Sigmoid colon (tissue), 7 donors: ENCODE data around the gene RPL18A. TPM values are rescaled to one million over a fixed set of nuclear protein-coding genes. Genes with fewer than 3 reads are reported as not detected.

Experiments used
- DNase-seq: peaks from one replicate; pipeline ENCODE4 v3.0.0-alpha.2; 2019
- H3K27ac ChIP-seq, 4 donors: fragments of 200-600 bp; sonication (generic); one replicate each; pipeline ENCODE4 v1.5.1; 2016 to 2019; ENCODE audit warnings: mild to moderate bottlenecking in 1 of 4
- H3K27me3 ChIP-seq, 3 donors: fragments of 200-600 bp; sonication (generic); one replicate each; pipeline ENCODE4 v1.5.1; 2019; ENCODE audit warnings: mild to moderate bottlenecking in 1 of 3
- H3K36me3 ChIP-seq, 4 donors: fragments of 200-600 bp; sonication (generic); one replicate each; pipeline ENCODE4 v1.5.1; 2016 to 2019
- H3K4me1 ChIP-seq, 4 donors: fragments of 200-600 bp; sonication (generic); one replicate each; pipeline ENCODE4 v1.5.1; 2017 to 2019
- H3K4me3 ChIP-seq, 4 donors: fragments of 200-600 bp; sonication (generic); one replicate each; pipeline ENCODE4 v1.5.1; 2017 to 2019; ENCODE audit warnings: mild to moderate bottlenecking in 2 of 4, moderate library complexity in 1 of 4
- H3K9me3 ChIP-seq, 4 donors: fragments of 200-600 bp in 3 of 4; sonication (generic) in 3 of 4; one replicate each; pipeline versions ENCODE4 v1.5.1 to v1.6.1; 2013 to 2019
- CTCF ChIP-seq, 4 experiments: fragments of 450-650 bp in 3 of 4; fragments of 200-600 bp in 1 of 4; IDR thresholded peaks; one replicate each; pipeline ENCODE4 v1.5.1; 2016 to 2019; ENCODE audit warnings: antibody characterized with exemption in 4 of 4, mild to moderate bottlenecking in 3 of 4, moderate library complexity in 2 of 4
- EP300 ChIP-seq, 4 donors: sonication (generic); formaldehyde crosslinking; IDR thresholded peaks; one replicate each; pipeline ENCODE4 v1.6.1; 2017; ENCODE audit warnings: antibody characterized with exemption in 4 of 4
- POLR2A ChIP-seq, 2 donors: fragments of 450-650 bp; IDR thresholded peaks; one replicate each; pipeline ENCODE4 v1.6.1; 2016; ENCODE audit warnings: antibody characterized with exemption in 2 of 2, mild to moderate bottlenecking in 2 of 2, moderate library complexity in 2 of 2
- POLR2AphosphoS5 ChIP-seq, 4 donors: sonication (generic); formaldehyde crosslinking; IDR thresholded peaks; one replicate each; pipeline ENCODE4 v1.6.1; 2017; ENCODE audit warnings: antibody characterized with exemption in 4 of 4
- WGBS, 2 donors: extraction: QIAGEN DNeasy Blood & Tissue Kit; methylation state at CpG; one replicate each; pipeline ENCODE4 v1.1.7; 2013; 5-methylcytosine and 5-hydroxymethylcytosine counted together
- intact Hi-C: fragments of 100-400 bp; cut with DNase I; formaldehyde crosslinking; loops from one replicate; pipeline ENCODE4 v1.15.1; 2023
- polyA plus RNA-seq, 3 donors: library from polyadenylated mRNA; stranded (reverse); fragments of 200-250 nt; gene quantifications; one replicate each; pipeline ENCODE4 v1.2.3, GENCODE V29; 2013
- total RNA-seq, 4 donors: library from RNA; depleted of rRNA; stranded (reverse); fragments of >200 nt; gene quantifications; one replicate each; pipeline ENCODE4 v1.1.0, GENCODE V29; 2016
- donor health status: healthy with polysubstance abuse.
- donor health status: Bipolar disorder and iron deficiency.
- donor health status: healthy.

Gene RPL18A
- total and polyA plus RNA-seq, 7 donors = 1,686 to 3,945 (median 2,372) TPM

GRCh38 chr19:17834350-17835181 lies 25.1 kb upstream of the RPL18A start:
- Histone ChIP-seq H3K4me3 (no peak overlapping the region), H3K27ac (no peak overlapping the region), H3K36me3 (no peaks in the 10 kb centered on the region), H3K9me3 (no peaks in the 10 kb centered on the region), H3K4me1 (peaks cover 0 to 19% (median 11%) of the 10 kb centered on the region in 4 donors), H3K27me3 (peaks cover 4 to 42% (median 37%) of the 10 kb centered on the region in 3 donors)
- TF ChIP-seq EP300 (IDR thresholded peaks at IDR 0.05) (no peak), POLR2AphosphoS5 (IDR thresholded peaks at IDR 0.05) (no peak), POLR2A (IDR thresholded peaks at IDR 0.05) (no peak), CTCF (IDR thresholded peaks at IDR 0.05) (no peak)
- WGBS, 2 donors = 60 to 81% methylated on average over 27 of the region's 27 CpGs
- intact Hi-C loops = no loop called here
- DNase-seq = no peak

GRCh38 chr19:17835182-17836006 lies 24.3 kb upstream of the RPL18A start:
- no peaks in the 10 kb centered on the region for H3K9me3 ChIP-seq
- no peak overlapping the region for H3K4me3 ChIP-seq
- no peaks in the 10 kb centered on the region for H3K36me3 ChIP-seq
- WGBS, 2 donors = 48 to 77% methylated on average over 8 of the region's 8 CpGs
- no peak overlapping the region for H3K27ac ChIP-seq
- peaks cover 4 to 42% (median 32%) of the 10 kb centered on the region in 3 donors for H3K27me3 ChIP-seq
- peaks cover 0 to 12% (median 8%) of the 10 kb centered on the region in 4 donors for H3K4me1 ChIP-seq
- intact Hi-C loops = no loop called here
- DNase-seq = no peak
- TF ChIP-seq EP300 (IDR thresholded peaks at IDR 0.05) = no peak
- TF ChIP-seq CTCF (IDR thresholded peaks at IDR 0.05) = no peak
- no peak for TF ChIP-seq POLR2A (IDR thresholded peaks at IDR 0.05)
- no peak for TF ChIP-seq POLR2AphosphoS5 (IDR thresholded peaks at IDR 0.05)

GRCh38 chr19:17836530-17836929 lies 23.2 kb upstream of the RPL18A start:
- intact Hi-C loops = no loop called here
- TF ChIP-seq POLR2AphosphoS5 (IDR thresholded peaks at IDR 0.05) = no peak
- no peak for DNase-seq
- H3K36me3 ChIP-seq = no peaks in the 10 kb centered on the region
- H3K4me3 ChIP-seq = no peak overlapping the region
- peaks cover 8 to 42% (median 34%) of the 10 kb centered on the region in 3 donors for H3K27me3 ChIP-seq
- no peaks in the 10 kb centered on the region for H3K9me3 ChIP-seq
- 36 to 76% methylated on average over 4 of the region's 4 CpGs for WGBS, 2 donors
- H3K27ac ChIP-seq = no peak overlapping the region
- H3K4me1 ChIP-seq = peaks cover 0 to 6% (median 3%) of the 10 kb centered on the region in 4 donors

GRCh38 chr19:17837972-17838371 lies 21.7 kb upstream of the RPL18A start:
- WGBS, 2 donors = 92 to 96% methylated on average over 7 of the region's 7 CpGs
- intact Hi-C loops = no loop called here
- H3K27me3 ChIP-seq = peaks cover 5 to 42% (median 34%) of the 10 kb centered on the region in 3 donors
- H3K9me3 ChIP-seq = no peaks in the 10 kb centered on the region
- no peak overlapping the region for H3K4me3 ChIP-seq
- H3K4me1 ChIP-seq = peaks cover 0 to 18% (median 12%) of the 10 kb centered on the region in 4 donors
- TF ChIP-seq CTCF (IDR thresholded peaks at IDR 0.05) = no peak
- TF ChIP-seq EP300 (IDR thresholded peaks at IDR 0.05) = no peak
- no peak for TF ChIP-seq POLR2AphosphoS5 (IDR thresholded peaks at IDR 0.05)
- no peak for TF ChIP-seq POLR2A (IDR thresholded peaks at IDR 0.05)
- DNase-seq = no peak
- H3K27ac ChIP-seq = no peak overlapping the region
- no peaks in the 10 kb centered on the region for H3K36me3 ChIP-seq

GRCh38 chr19:17840019-17840418 lies 19.7 kb upstream of the RPL18A start:
- H3K36me3 ChIP-seq = no peaks in the 10 kb centered on the region
- intact Hi-C loops = no loop called here
- TF ChIP-seq EP300 (IDR thresholded peaks at IDR 0.05) = no peak
- no peak for TF ChIP-seq POLR2AphosphoS5 (IDR thresholded peaks at IDR 0.05)
- TF ChIP-seq CTCF (IDR thresholded peaks at IDR 0.05) = no peak
- no peak for TF ChIP-seq POLR2A (IDR thresholded peaks at IDR 0.05)
- 66 to 88% methylated on average over 6 of the region's 6 CpGs for WGBS, 2 donors
- no peaks in the 10 kb centered on the region for H3K9me3 ChIP-seq
- H3K4me3 ChIP-seq = no peak overlapping the region
- no peak overlapping the region for H3K27ac ChIP-seq
- DNase-seq = no peak
- H3K27me3 ChIP-seq = peaks cover 5 to 49% (median 46%) of the 10 kb centered on the region in 3 donors
- H3K4me1 ChIP-seq = peaks cover 0 to 18% (median 12%) of the 10 kb centered on the region in 4 donors
